RWPE1 (cell line): Measurements from ENCODE around the gene CD48.
"Not testable (repeated sequence)": the region's sequence is repeated elsewhere in the genome, so short reads cannot be mapped to it uniquely, and the experiment has no call there.

ENCODE experiments used
- CTCF ChIA-PET: fragments of 350-600 bp; sonication (Branson Sonifier 250); formaldehyde crosslinking; extraction: SDS; loops from one replicate; lab custom pipeline; 2021; lab: Yijun Ruan, JAX
- POLR2A ChIA-PET: fragments of 400-600 bp; formaldehyde crosslinking; extraction: SDS; loops from one replicate; lab custom pipeline; 2020; ENCODE audit warnings: antibody characterized with exemption; ENCODE audit not compliant: low non-redundant PET; lab: Yijun Ruan, JAX
- DNase-seq: peaks from one replicate; pipeline ENCODE4 v3.0.0; 2012; ENCODE audit warnings: low spot score
- H3K27ac ChIP-seq: fragments of 450-650 bp; 2 replicates; pipeline ENCODE4 v1.5.1; 2017
- CTCF ChIP-seq: fragments of 450-650 bp; conservative IDR thresholded peaks from 2 replicates; pipeline ENCODE4 v1.5.1; 2017; ENCODE audit warnings: low read depth, mild to moderate bottlenecking

The CD48 gene

GRCh38 chr1:160718210-160718609 is 6.6 kb upstream of the CD48 start:
- no peak for TF ChIP-seq CTCF

DNA sequence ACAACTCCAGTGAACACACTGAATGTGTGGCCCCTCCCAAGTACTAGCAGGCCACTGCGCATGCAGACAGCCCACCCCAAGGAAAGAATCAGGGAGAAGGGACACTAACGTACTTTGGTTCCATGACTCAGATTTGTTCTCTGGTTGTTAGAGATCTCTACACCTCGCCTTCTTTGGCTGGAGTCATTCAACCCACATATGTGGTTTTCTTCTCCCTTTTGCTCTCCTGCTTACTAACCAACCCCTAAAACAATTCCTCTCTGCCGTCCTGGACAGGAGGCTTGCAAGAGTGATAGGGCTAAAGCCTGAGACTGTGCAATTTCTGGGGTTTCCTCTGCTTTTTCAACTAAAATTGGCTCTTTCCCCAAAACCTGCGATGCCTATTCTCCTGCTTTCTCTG is 5.7 kb upstream of the CD48 start:
- TF ChIP-seq CTCF: no peak
- no peak for DNase-seq
- POLR2A ChIA-PET: no interaction called here
- CTCF ChIA-PET: no interaction called here
- no peak overlapping the region for H3K27ac ChIP-seq

More at GRCh38 chr1:160718210-160718609, 6.6 kb upstream of the CD48 start:
- CTCF ChIA-PET: no interaction called here
- no peak overlapping the region for H3K27ac ChIP-seq
- no peak for DNase-seq
- POLR2A ChIA-PET: no interaction called here

GRCh38 chr1:160716013-160716412 is 4.4 kb upstream of the CD48 start:
- no peak for DNase-seq
- ChIA-PET CTCF (no interaction called here), POLR2A (no interaction called here)
- no peak for TF ChIP-seq CTCF
- H3K27ac ChIP-seq: no peak overlapping the region

- H3K27ac ChIP-seq, POLR2A ChIA-PET, DNase-seq, CTCF ChIA-PET: not testable (repeated sequence)
These were observed 2.5 kb upstream of the CD48 start for GRCh38 chr1:160714034-160714648.

DNA sequence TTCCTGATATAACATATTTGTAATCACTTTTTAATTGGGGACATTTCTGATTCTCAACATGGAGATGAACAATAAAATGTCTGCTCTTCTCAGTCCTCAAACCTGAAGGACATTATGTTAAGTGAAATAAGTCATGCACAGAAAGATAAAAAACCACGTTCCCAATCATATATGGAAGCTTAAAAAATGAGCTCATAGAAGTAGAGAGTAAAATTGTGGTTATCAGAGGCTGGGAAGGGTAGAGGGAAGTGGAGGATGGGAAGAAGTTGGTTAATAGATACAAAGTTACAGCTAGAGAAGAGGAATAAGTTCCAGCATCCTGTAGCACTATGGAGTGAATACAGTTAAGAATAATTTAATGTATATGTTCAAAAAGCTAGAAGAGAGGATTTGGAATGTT is 1.5 kb upstream of the CD48 start:
- no peak for DNase-seq
- TF ChIP-seq CTCF: no peak
- H3K27ac ChIP-seq: no peak overlapping the region
- POLR2A ChIA-PET: no interaction called here
- CTCF ChIA-PET: no interaction called here

DNA sequence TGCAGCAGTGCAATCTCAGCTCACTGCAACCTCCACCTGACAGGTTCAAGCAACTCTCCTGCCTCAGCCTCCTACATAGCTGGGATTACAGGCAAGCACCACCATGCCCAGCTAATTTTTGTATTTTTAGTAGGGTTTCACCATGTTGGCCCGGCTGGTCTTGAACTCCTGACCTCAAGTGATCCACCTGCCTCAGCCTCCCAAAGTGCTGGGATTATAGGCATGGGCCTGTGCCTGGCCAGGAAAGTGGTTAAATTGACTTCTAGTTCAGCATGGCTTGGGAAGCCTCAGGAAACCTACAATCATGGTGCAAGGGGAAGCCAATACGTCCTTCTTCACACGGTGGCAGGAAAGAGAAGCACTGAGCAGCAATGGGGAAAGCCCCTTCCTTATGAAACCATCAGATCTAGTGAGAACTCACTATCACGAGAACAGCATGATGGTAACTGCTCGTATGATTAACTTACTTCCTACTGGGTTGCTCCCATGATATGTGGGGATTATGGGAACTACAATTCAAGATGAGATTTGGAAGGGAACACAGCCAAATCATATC is 981 bp upstream of the CD48 start:
- H3K27ac ChIP-seq, DNase-seq, POLR2A ChIA-PET, CTCF ChIA-PET: not testable (repeated sequence)

DNA sequence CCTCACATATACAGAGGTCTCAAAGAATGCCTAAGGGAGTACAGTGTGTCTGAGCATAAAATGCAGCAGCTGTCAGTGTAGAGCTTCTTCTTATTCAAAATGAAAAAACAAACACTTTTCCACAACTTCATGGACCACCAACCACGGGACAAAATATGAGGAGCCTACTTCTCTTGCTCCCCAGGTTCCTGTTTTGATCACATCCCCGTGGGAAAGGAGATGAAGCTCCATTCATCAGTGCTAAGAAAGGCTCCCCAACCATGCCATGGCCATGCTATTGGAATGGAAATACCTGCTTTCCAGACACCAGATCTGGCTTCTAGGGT is 383 bp downstream of the CD48 start:
- DNase-seq: no peak
- no peak overlapping the region for H3K27ac ChIP-seq
- CTCF ChIA-PET: no interaction called here
- POLR2A ChIA-PET: no interaction called here
- TF ChIP-seq CTCF: no peak
